HL-60 (cell line): Measurements from ENCODE around the gene MAGOHB.

Experiments used
- DNase-seq, 2 experiments: peaks; one replicate each; pipeline ENCODE4 v3.0.0-alpha.2; 2010 to 2020; ENCODE audit warnings: low read depth in 1 of 2, low spot score in 1 of 2
- H3K27ac ChIP-seq: fragments of 250-450 bp; sonication (Bioruptor Pico); replicated peaks from 2 replicates; pipeline ENCODE4 v1.5.1; 2020; ENCODE audit warnings: mild to moderate bottlenecking, moderate library complexity
- H3K27me3 ChIP-seq: fragments of 250-450 bp; sonication (Bioruptor Pico); 2 replicates; pipeline ENCODE4 v1.5.1; 2021; ENCODE audit warnings: mild to moderate bottlenecking, moderate library complexity; ENCODE audit not compliant: insufficient read depth, poor library complexity, severe bottlenecking
- H3K4me3 ChIP-seq: replicated peaks from 2 replicates; pipeline ENCODE4 v1.5.1; 2011; ENCODE audit warnings: mild to moderate bottlenecking, control low read depth, low read length; ENCODE audit not compliant: insufficient read depth
- GABPA ChIP-seq: IDR thresholded peaks from 2 replicates; pipeline ENCODE4 v1.6.1; 2012; ENCODE audit warnings: low read depth
- POLR2AphosphoS5 ChIP-seq: IDR thresholded peaks from 2 replicates; pipeline ENCODE4 v1.6.1; 2012; ENCODE audit warnings: low read depth
- SPI1 ChIP-seq: IDR thresholded peaks from 2 replicates; pipeline ENCODE4 v1.6.1; 2012; ENCODE audit warnings: low read depth, mild to moderate bottlenecking, borderline replicate concordance
- TF ChIP-seq, protein P1 (sequence below): IDR thresholded peaks from 2 replicates; pipeline ENCODE4 v1.6.1; 2012; ENCODE audit warnings: low read depth; ENCODE audit not compliant: insufficient replicate concordance
- TF ChIP-seq, protein P2 (sequence below): IDR thresholded peaks from one replicate; pipeline ENCODE4 v1.5.1; 2011; ENCODE audit warnings: low read length, control low read depth, inconsistent platforms; ENCODE audit not compliant: insufficient read depth

MAGOHB gene

DNA sequence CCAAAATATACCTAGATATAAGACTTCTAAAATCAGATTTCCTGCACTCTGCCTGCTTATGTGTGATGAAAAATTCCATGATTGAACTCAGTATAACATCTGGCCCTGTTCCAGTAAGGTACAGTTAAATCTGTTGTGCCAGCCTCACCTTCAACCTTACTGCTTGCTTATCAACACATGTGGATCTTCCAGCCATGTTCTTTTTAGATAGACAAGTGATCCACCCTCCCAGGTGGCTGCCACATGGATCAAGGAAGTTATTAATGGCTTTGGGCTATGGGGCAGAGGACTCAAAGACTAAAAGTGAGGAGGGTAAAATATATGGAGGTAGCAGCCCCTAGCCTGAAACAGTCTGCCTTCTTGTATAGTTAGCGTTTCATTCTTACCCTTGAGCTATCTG lies 25.3 kb upstream of the MAGOHB start:
- Histone ChIP-seq H3K27ac (no peak overlapping the region), H3K4me3 (no peak overlapping the region), H3K27me3 (no peaks in the 10 kb centered on the region)
- DNase-seq = no peak
- no peak for TF ChIP-seq POLR2AphosphoS5
- TF ChIP-seq SPI1 = no peak
- TF ChIP-seq, protein P1, sequence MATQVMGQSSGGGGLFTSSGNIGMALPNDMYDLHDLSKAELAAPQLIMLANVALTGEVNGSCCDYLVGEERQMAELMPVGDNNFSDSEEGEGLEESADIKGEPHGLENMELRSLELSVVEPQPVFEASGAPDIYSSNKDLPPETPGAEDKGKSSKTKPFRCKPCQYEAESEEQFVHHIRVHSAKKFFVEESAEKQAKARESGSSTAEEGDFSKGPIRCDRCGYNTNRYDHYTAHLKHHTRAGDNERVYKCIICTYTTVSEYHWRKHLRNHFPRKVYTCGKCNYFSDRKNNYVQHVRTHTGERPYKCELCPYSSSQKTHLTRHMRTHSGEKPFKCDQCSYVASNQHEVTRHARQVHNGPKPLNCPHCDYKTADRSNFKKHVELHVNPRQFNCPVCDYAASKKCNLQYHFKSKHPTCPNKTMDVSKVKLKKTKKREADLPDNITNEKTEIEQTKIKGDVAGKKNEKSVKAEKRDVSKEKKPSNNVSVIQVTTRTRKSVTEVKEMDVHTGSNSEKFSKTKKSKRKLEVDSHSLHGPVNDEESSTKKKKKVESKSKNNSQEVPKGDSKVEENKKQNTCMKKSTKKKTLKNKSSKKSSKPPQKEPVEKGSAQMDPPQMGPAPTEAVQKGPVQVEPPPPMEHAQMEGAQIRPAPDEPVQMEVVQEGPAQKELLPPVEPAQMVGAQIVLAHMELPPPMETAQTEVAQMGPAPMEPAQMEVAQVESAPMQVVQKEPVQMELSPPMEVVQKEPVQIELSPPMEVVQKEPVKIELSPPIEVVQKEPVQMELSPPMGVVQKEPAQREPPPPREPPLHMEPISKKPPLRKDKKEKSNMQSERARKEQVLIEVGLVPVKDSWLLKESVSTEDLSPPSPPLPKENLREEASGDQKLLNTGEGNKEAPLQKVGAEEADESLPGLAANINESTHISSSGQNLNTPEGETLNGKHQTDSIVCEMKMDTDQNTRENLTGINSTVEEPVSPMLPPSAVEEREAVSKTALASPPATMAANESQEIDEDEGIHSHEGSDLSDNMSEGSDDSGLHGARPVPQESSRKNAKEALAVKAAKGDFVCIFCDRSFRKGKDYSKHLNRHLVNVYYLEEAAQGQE = no peak

DNA sequence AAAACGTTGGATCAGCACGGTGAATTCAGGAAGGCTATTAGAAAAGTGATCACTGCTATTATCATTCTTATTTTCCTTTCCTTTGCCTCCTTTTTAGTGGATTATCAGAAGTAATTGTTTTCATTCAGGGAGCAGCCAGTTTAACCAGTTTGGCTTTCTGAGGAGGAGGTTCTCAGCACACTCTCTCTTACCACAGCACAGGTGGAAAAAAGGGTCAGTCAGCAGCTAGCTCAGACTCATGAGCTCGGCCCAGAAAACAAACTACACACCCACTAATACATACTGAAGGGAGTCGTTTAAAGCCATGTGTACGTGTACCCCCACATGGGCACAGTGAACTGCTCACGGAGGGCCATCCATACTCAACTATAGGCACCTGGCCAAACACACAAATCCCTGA lies 23.2 kb upstream of the MAGOHB start:
- Histone ChIP-seq H3K27ac (no peak overlapping the region), H3K4me3 (no peak overlapping the region), H3K27me3 (no peaks in the 10 kb centered on the region)
- no peak for DNase-seq
- TF ChIP-seq, protein P2, sequence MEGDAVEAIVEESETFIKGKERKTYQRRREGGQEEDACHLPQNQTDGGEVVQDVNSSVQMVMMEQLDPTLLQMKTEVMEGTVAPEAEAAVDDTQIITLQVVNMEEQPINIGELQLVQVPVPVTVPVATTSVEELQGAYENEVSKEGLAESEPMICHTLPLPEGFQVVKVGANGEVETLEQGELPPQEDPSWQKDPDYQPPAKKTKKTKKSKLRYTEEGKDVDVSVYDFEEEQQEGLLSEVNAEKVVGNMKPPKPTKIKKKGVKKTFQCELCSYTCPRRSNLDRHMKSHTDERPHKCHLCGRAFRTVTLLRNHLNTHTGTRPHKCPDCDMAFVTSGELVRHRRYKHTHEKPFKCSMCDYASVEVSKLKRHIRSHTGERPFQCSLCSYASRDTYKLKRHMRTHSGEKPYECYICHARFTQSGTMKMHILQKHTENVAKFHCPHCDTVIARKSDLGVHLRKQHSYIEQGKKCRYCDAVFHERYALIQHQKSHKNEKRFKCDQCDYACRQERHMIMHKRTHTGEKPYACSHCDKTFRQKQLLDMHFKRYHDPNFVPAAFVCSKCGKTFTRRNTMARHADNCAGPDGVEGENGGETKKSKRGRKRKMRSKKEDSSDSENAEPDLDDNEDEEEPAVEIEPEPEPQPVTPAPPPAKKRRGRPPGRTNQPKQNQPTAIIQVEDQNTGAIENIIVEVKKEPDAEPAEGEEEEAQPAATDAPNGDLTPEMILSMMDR = no peak
- TF ChIP-seq POLR2AphosphoS5 (no peak), GABPA (no peak), SPI1 (no peak)
- TF ChIP-seq, protein P1 = no peak

DNA sequence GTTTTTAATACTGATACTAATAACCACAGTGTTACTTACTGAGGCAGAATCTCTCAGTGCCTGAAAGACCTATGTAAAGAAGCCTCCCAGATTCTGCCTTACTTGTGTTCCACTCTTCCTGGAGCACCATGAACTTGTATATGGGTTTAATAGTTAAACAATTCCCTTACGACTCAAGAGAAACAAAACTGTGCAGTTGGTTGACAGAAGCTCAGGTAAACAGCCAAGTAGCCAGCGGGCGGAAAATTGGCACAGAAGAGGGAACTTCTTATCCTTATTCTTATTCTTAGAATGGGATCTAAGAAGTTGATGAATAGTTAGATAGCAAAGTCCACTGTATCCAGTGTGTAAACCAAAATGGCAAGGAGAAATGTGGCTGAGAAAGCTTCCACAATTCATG lies 22.7 kb upstream of the MAGOHB start:
- Histone ChIP-seq H3K4me3 (no peak overlapping the region), H3K27ac (no peak overlapping the region), H3K27me3 (no peaks in the 10 kb centered on the region)
- TF ChIP-seq POLR2AphosphoS5 = no peak
- no peak for DNase-seq

DNA sequence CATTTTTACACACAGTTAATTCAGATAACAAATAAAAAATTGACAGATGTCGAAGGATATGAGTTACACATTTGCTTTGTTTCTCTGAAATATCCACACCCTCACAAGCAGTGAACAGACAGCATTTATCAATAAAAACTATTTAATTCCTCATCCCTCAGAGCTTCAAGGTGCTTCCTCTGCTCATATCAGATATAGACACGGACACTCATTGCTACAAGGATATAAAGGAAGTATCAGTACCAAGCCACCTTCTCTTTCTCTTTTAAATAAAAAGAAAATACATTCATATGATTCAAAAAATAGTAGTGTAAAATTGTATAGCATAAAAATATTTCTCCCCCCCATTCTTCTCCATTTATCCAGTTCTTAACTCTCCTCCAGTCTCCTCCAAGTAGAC lies 21.9 kb upstream of the MAGOHB start:
- TF ChIP-seq, protein P2 = no peak
- TF ChIP-seq GABPA = no peak
- TF ChIP-seq, protein P1 = no peak
- TF ChIP-seq POLR2AphosphoS5 = no peak
- no peak for TF ChIP-seq SPI1
- no peak overlapping the region for H3K4me3 ChIP-seq
- no peaks in the 10 kb centered on the region for H3K27me3 ChIP-seq
- no peak for DNase-seq
- no peak overlapping the region for H3K27ac ChIP-seq
